ENCODE data around the gene PPFIA4. TPM values are rescaled to one million over a fixed set of nuclear protein-coding genes. Genes with fewer than 3 reads are reported as not detected.

Gene PPFIA4
- total RNA-seq, 1 experiment from 2014 or later = 12.1 TPM

GRCh38 chr1:203085528-203086406 is 59.5 kb downstream of the PPFIA4 start, which contains the start of gene MYOG:
MYOG (minus strand) TSS chr1:203086012; CDS start chr1:203085961, 51 bp downstream.
- BruUV-seq (replicated peaks) = no TSS peak
- Histone ChIP-seq H3K36me3 (ENCODE audit: low read depth, low read length) (no peaks in the 10 kb centered on the region), H3K27ac (ENCODE audit: low read length) (no peak within 1 kb of the TSS), H3K9me3 (ENCODE audit: low read length) (no peaks in the 10 kb centered on the region), H3K4me3 (ENCODE audit: low read length) (no peak within 1 kb of the TSS), H3K4me2 (ENCODE audit: low read length) (no peak within 1 kb of the TSS), H3K79me2 (ENCODE audit: low read length) (no peaks in the 10 kb centered on the region), H2AFZ (ENCODE audit: low read length) (no peak within 1 kb of the TSS), H3K27me3 (ENCODE audit: low read length) (peaks cover 35% of the 10 kb centered on the region; the same call in 1 of the 2 replicates), H3F3A (ENCODE audit: low read length, unreplicated experiment) (no peaks in the 10 kb centered on the region), H3K9me2 (replicated peaks; ENCODE audit: low read length) (no peaks in the 10 kb centered on the region), H3K9ac (ENCODE audit: low read length) (no peak within 1 kb of the TSS), H3K4me1 (ENCODE audit: insufficient read depth, low read length) (no peaks in the 10 kb centered on the region), H4K20me1 (ENCODE audit: low read length) (no peaks in the 10 kb centered on the region)
- no peak for ATAC-seq
- POLR2A ChIA-PET (ENCODE audit: unreplicated experiment) = no interaction called here
- DNase-seq = no peak
- intact Hi-C loops (cut with micrococcal nuclease) = no loop called here
- CTCF ChIA-PET = no interaction called here
- TF ChIP-seq EZH2phosphoT487 (IDR thresholded peaks at IDR 0.05; ENCODE audit: borderline replicate concordance, low read length) = no peak
- no peak for TF ChIP-seq CTCF (conservative IDR thresholded peaks at IDR 0.05; ENCODE audit: low read depth, low read length)
- no peak for TF ChIP-seq EZH2 (IDR thresholded peaks at IDR 0.05; ENCODE audit: low read length, unreplicated experiment)

- no peak for ATAC-seq
- intact Hi-C loops (cut with micrococcal nuclease) = no loop called here
- no peak overlapping the region for H3K4me3 ChIP-seq (ENCODE audit: low read length)
- H3K27ac ChIP-seq (ENCODE audit: low read length) = no peak overlapping the region
- H3K36me3 ChIP-seq (ENCODE audit: low read depth, low read length) = no peaks in the 10 kb centered on the region
- no peak overlapping the region for H3K4me2 ChIP-seq (ENCODE audit: low read length)
- H3K4me1 ChIP-seq (ENCODE audit: insufficient read depth, low read length) = no peaks in the 10 kb centered on the region
- no peaks in the 10 kb centered on the region for H3K79me2 ChIP-seq (ENCODE audit: low read length)
- TF ChIP-seq EZH2phosphoT487 (IDR thresholded peaks at IDR 0.05; ENCODE audit: borderline replicate concordance, low read length) (no peak), CTCF (conservative IDR thresholded peaks at IDR 0.05; ENCODE audit: low read depth, low read length) (no peak), EZH2 (IDR thresholded peaks at IDR 0.05; ENCODE audit: low read length, unreplicated experiment) (no peak)
- no peak overlapping the region for H2AFZ ChIP-seq (ENCODE audit: low read length)
- ChIA-PET POLR2A (ENCODE audit: unreplicated experiment) (no interaction called here), CTCF (no interaction called here)
- H4K20me1 ChIP-seq (ENCODE audit: low read length) = no peaks in the 10 kb centered on the region
- DNase-seq = no peak
- no peaks in the 10 kb centered on the region for H3F3A ChIP-seq (ENCODE audit: low read length, unreplicated experiment)
- H3K9me2 ChIP-seq (replicated peaks; ENCODE audit: low read length) = no peaks in the 10 kb centered on the region
- H3K9ac ChIP-seq (ENCODE audit: low read length) = no peak overlapping the region
- H3K9me3 ChIP-seq (ENCODE audit: low read length) = no peaks in the 10 kb centered on the region
- peaks cover 39% of the 10 kb centered on the region for H3K27me3 ChIP-seq (ENCODE audit: low read length)
- BruUV-seq (replicated peaks) = no TSS peak
Observed at GRCh38 chr1:203086992-203087763, 60.9 kb downstream of the PPFIA4 start.

Measured in PC-3 (cell line).